M059J (cell line): ENCODE data around the gene TEN1. TPM values are rescaled to one million over a fixed set of nuclear protein-coding genes. Genes with fewer than 3 reads are reported as not detected.
A peak's percentile ranks its signal among the peaks of the same experiment; 100 is the strongest.
"Not testable (repeated sequence)": the region's sequence is repeated elsewhere in the genome, so short reads cannot be mapped to it uniquely, and the experiment has no call there.

Experiments used
- DNase-seq: peaks from one replicate; pipeline ENCODE4 v3.0.0-alpha.2; 2012; ENCODE audit warnings: low read depth
- total RNA-seq: library from RNA; depleted of rRNA; stranded (reverse); fragments of >200 nt; shearing (Covaris generic); gene quantifications from 2 replicates; pipeline ENCODE4 v1.2.3, GENCODE V29; 2014; rRNA removed

Gene TEN1, protein sequence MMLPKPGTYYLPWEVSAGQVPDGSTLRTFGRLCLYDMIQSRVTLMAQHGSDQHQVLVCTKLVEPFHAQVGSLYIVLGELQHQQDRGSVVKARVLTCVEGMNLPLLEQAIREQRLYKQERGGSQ
- total RNA-seq, result 8.0 and 14.3 TPM in 2 replicates

- peak; percentile 95 for DNase-seq
Measured at GRCh38 chr17:75978938-75979704, at the start of gene TEN1, which contains the start of gene ACOX1. Gene TEN1 (plus strand): TSS chr17:75979240. CDS start chr17:75986193, 6,953 bp downstream. Gene ACOX1 (minus strand): TSS chr17:75979166. CDS start chr17:75979073, 93 bp downstream.

DNA sequence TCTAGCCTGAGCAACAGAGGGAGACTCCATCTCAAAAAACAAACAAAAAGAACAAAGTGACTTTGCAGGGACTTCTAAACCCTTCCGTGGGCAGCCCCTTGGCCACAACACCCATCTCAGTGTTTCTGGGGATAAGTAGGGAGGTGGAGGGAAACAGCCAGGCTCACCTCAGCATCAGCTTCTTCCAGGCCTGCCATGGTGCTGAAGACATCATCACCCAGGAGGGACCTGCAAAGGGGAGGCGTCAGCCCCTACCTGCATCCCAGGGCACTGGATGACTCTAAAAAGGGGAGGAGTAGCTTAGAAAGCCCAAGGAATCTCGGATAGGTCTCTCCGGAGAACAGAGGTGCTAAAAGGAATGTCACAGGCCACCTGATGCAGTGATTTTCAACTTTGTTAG, 48.0 kb upstream of the TEN1 start:
- DNase-seq, result no peak

DNA sequence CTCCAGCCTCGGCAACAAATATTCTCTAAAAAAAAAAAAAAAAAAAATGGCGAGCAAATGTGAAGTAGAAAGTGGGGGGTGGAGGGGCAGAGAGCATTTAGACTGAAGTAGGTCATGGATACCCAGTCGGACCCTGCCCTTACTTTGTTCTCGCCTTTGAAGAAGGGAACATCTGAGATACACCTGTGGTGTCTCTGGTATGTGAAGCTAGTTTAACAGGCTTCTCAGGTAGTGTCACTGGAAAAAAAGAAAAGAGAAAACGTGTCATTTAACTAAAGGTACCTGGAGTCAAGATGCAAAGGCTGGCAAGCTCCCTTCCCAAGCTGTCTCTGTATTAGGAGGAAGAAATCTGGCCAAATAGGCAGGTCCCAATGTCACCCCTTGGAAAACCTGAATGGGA, 46.2 kb upstream of the TEN1 start:
- DNase-seq, result no peak

GRCh38 chr17:75933808-75934207, 45.2 kb upstream of the TEN1 start:
- DNase-seq, result no peak

DNA sequence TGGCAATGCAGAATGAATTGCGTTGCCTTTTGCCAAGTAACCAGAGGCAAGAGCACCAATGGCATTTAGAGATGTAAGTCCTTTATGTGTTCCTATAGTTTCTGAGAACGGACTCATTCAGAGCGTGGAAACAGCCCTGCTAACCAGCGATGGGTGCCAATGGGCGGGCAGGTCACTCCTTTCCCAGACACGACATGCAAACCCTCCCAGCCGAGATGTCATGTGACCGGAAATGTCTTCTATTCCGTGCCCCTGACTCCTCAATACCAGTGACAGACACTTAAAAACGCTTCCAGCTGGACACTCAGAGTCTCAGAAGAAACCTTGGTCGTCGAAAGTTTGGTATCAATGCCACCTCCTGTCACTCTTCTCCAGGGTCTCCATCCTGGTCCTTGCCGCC, 41.4 kb upstream of the TEN1 start:
- DNase-seq, result no peak

DNA sequence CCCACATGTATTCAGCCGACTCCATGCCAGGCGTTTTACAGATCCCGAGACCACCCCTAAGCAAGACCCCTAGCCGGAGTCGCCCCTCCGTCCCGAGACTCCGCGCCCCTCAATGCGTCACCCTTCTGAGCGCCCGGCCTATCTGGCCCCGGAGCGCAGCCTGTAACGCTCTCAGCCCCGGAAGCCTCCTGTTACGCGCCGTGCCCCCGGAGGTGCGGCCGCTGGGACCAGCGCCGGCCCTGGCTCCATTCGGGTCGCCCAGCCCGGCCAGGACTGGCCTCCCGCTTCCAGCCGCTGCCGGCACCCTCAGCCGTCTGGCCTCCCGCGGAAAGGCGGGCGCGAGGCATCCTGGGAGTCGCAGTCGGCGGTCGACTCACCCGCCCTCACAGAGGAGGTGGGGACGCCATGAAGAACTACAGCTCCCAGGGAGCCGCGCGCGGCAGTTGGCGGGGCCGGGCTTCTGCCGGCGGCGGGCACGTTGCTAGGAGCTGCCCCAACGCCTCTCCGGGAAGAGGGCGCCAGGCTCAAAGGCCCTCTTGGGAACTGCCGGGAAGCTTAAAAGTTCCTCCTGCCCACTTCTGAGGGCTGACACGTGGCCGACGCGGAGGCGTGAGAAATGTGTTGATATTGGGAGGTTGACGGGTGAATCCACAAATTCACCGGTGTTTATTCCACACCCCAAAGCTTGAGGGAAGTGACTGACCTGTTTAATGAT, 38.2 kb upstream of the TEN1 start, which contains the start of gene FBF1:
Gene FBF1 (minus strand): TSS at position 316 of the 715 bp plus-strand sequence. CDS start 2,893 bp downstream, outside the sequence.
- peak; percentile 95 for DNase-seq

GRCh38 chr17:75941442-75941819, 37.6 kb upstream of the TEN1 start:
- DNase-seq, result no peak

DNA sequence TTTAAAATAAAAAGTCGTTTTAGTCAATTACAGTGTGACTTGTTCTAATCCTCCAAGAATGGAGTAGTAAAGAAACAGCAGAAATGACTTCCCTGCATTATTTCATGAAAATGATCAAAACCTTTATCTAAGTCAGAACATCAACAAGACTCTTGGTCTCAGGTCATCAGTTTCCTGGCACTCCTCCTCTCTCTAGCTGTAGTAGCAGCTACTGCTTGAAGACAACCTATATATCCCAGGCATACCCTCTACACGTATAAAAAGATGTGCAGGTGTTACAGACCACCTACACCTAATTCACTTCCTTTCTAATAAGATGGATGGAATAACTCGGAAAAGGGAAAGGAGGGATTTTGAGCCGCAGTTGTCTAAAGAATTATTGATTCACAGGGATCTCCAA, 36.6 kb upstream of the TEN1 start:
- no peak for DNase-seq

- no peak for DNase-seq
Measured at GRCh38 chr17:75943491-75943890, 35.5 kb upstream of the TEN1 start.

DNA sequence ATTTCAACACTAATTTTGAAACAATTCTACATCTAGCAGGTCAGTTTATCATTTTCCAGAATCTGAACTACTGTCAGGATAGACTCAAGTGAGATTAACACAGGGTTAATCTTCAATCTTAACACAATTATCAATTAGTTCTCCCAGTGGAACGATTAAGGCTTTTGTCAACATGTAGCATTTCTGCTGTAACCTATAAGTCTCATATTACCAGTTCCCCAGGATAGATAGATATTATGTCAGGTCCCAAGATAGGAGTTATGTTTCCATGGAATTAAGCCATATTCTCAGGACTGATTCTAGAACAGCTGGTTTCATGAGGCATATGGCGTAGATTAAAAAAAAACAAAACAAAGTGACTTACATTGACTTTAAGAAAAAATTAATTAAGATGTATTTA, 33.8 kb upstream of the TEN1 start:
- no peak for DNase-seq

- DNase-seq, result no peak
Measured at GRCh38 chr17:75950421-75950820, 28.6 kb upstream of the TEN1 start.

DNA sequence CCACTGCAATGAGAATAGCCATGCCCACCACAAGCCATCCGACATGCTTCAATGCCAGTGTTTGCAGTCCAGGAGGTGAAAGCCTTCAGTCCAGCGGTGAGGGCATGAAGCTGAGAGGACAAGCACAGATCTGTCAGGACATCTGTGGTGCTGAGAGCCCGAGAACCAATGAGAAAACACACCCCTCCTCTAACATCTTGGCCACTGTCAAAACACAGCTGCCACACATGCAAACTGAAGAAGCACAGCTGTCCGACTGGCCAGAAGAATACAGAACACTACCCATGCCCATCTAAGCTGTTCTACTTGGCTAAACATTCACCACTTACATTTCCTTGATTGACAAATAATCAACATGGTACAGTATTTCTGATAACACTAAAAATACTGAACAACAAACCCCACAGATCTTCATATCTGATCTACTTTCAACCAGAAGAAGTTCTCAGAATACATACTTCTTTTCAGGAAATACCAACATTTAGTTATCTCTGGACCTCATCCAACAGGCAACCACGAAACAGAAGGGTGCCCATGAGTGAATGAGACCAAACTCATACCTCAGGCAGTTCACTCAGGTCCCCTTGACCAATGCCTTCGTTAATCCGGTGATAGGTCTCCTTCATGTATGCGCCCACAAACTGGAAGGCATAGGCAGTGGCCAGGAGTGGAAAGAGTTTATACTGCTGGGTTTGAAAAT, 28.0 kb upstream of the TEN1 start:
- peak; percentile 48 for DNase-seq

GRCh38 chr17:75959051-75959838, 19.8 kb upstream of the TEN1 start:
- DNase-seq, result no peak

GRCh38 chr17:75959839-75960511, 19.1 kb upstream of the TEN1 start:
- no peak for DNase-seq

DNA sequence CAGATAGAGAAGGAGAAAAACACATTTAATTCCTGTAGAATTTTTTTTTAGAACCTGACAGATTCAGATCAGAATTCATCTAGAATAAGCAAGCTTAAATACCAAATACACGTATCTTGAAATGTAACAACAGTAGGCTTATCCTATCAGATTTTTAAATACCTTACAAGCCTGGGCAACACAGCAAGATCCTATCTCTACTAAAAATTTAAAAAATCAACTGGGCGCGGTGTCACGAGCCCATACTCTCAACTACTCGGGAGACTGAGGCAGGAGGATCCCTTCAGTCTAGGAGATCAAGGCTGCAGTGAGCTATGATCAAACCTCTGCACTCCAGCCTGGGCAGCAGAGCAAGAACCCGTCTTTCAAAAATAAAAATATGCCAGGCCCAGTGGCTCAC, 13.6 kb upstream of the TEN1 start:
- DNase-seq, result no peak

DNA sequence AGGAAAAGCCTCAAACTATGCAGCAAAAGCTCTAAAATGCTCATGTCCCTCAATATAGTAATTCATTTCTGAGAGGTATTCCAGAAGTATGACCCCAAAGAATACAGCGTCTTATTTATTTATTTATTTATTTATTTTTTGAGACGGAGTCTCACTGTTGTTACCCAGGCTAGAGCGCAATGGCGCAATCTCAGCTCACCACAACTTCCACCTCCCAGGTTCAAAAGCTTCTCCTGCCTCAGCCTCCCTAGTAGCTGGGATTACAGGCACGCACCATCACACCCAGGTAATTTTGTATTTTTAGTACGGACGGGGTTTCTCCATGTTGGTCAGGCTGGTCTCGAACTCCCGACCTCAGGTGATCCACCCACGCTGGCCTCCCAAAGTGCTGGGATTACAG, 10.0 kb upstream of the TEN1 start:
- DNase-seq, result not testable (repeated sequence)

DNA sequence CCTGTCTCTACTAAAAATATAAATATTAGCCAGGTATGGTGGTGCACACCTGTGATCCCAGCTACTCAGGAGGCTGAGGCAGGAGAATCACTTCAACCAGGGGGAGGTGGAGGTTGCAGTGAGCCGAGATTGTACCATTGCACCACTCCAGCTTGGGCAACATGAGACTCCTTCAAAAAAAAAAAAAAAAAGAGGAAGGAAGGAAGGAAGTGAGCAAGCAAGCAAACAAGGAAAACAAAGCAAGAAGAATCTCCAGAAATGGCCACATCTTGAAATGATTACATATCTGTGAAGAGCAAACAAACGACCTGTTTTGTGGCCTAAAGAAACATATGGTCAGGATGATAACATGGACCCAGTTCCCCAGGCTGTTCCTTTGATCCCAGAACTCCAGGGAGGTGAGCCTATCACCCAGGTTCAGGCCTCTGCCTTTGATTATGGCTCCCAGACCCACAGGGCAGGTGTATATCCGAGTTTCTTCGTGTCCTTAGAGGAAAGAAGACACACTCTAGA, 9.0 kb upstream of the TEN1 start:
- no peak for DNase-seq

DNA sequence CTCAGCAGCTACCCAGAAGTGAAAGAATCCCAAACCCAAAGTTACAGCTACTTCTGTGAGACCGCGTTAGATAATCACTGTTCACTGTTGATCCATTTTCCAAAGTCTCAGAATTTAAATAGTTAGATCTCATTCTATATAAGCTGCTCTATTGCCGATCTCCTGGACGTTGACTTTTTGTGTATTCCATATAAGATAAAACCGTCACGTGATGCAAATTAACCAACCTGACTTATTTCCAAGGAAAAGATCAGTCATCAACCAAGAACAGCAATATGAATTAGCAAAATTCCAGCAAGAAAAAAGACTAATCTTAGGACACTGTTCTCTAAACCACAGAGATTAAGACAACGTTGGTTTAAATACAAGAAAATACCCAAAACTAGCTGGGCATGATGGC, 8.4 kb upstream of the TEN1 start:
- no peak for DNase-seq

DNA sequence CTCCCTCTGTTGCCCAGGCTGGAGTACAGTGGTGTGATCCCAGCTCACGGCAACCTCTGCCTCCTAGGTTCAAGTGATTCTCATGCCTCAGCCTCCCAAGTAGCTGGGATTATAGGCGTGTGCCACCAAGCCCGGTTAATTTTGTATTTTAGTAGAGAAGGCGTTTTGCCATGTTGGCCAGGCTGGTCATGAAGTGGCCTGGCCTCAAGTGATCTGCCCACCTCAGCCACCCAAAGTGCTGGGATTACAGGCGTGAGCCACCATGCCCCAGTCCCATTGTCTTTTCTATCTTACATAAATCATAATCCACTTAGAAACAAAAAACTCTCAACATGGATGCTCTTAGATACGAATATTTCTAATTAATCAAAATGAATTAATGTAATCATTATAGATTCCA, 3.9 kb upstream of the TEN1 start:
- not testable (repeated sequence) for DNase-seq

DNA sequence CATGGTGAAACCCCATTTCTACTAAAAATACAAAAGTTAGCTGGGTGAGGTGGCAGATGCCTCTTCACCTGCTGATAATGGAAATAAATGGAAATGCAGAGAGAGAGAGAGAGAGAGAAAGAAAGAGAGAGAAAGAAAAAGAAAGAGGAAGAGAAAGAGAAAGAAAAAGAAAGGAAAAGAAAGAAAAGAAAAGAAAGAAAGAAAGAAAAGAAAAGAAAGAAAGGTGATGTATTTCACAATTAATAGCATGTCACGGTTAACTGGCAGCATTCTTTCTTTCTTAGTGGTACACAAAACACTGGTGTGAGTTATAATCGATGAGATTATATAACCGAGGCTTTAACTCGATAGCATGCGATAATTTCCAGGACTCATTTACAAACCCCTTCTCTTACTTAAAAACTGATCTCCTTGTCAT, 3.3 kb upstream of the TEN1 start:
- DNase-seq, result no peak
